CD4-positive, alpha-beta memory T cell (primary cell): Measurements from ENCODE around the gene HRG. TPM values are rescaled to one million over a fixed set of nuclear protein-coding genes. Genes with fewer than 3 reads are reported as not detected.
"Not testable (repeated sequence)": the region's sequence is repeated elsewhere in the genome, so short reads cannot be mapped to it uniquely, and the experiment has no call there.

ENCODE experiments used
- CTCF ChIA-PET: fragments of 350-600 bp; sonication (Branson Sonifier 250); formaldehyde crosslinking; loops from one replicate; lab custom pipeline; 2021; ENCODE audit warnings: inconsistent platforms; ENCODE audit not compliant: partially characterized antibody; lab: Charles Lee
- POLR2A ChIA-PET: fragments of 350-600 bp; sonication (Branson Sonifier 250); formaldehyde crosslinking; loops from one replicate; lab custom pipeline; 2021; ENCODE audit not compliant: partially characterized antibody; lab: Charles Lee
- DNase-seq, 5 donors: peaks; one replicate each; pipeline versions ENCODE4 v3.0.0 to v3.0.0-alpha.2; 2020 to 2022; ENCODE audit warnings: mixed read lengths in 1 of 5
- H3K27ac ChIP-seq: one replicate; pipeline ENCODE4 v1.7.0; 2013; ENCODE audit warnings: low read depth, low read length
- H3K27me3 ChIP-seq: 2 replicates; pipeline ENCODE4 v1.7.0; 2013; ENCODE audit warnings: mild to moderate bottlenecking, low read length, moderate library complexity; ENCODE audit not compliant: insufficient read depth
- H3K36me3 ChIP-seq: 2 replicates; pipeline ENCODE4 v1.7.0; 2013; ENCODE audit warnings: mild to moderate bottlenecking, low read length, moderate library complexity; ENCODE audit not compliant: insufficient read depth
- H3K4me1 ChIP-seq: 2 replicates; pipeline ENCODE4 v1.7.0; 2013; ENCODE audit warnings: mild to moderate bottlenecking, low read length, moderate library complexity; ENCODE audit not compliant: insufficient read depth
- H3K4me3 ChIP-seq, 2 donors: one replicate each; pipeline ENCODE4 v1.7.0; 2013; ENCODE audit warnings: low read length in 2 of 2, mild to moderate bottlenecking in 1 of 2
- H3K9me3 ChIP-seq, 2 donors: one replicate each; pipeline ENCODE4 v1.7.0; 2013; ENCODE audit warnings: low read length in 2 of 2, control low read depth in 1 of 2; ENCODE audit not compliant: control insufficient read depth in 1 of 2
- H3K27ac Mint-ChIP-seq, 7 donors: one replicate each; pipeline ENCODE4 v1.8.0; 2020 to 2021; ENCODE audit warnings: mixed read lengths in 7 of 7, mild to moderate bottlenecking in 6 of 7, inconsistent platforms in 3 of 7, moderate library complexity in 3 of 7
- H3K27me3 Mint-ChIP-seq, 2 donors: one replicate each; pipeline ENCODE4 v1.8.0; 2020 to 2021; ENCODE audit warnings: mixed read lengths in 2 of 2
- H3K36me3 Mint-ChIP-seq, 2 donors: one replicate each; pipeline ENCODE4 v1.8.0; 2020 to 2021; ENCODE audit warnings: mixed read lengths in 2 of 2, inconsistent platforms in 1 of 2, mild to moderate bottlenecking in 1 of 2
- H3K4me1 Mint-ChIP-seq, 4 donors: one replicate each; pipeline ENCODE4 v1.8.0; 2020 to 2021; ENCODE audit warnings: mixed read lengths in 4 of 4, mild to moderate bottlenecking in 1 of 4
- H3K4me3 Mint-ChIP-seq, 8 donors: one replicate each; pipeline ENCODE4 v1.8.0; 2020 to 2021; ENCODE audit warnings: mixed read lengths in 8 of 8, mild to moderate bottlenecking in 7 of 8, moderate library complexity in 6 of 8, inconsistent platforms in 3 of 8
- H3K9me3 Mint-ChIP-seq, 8 donors: one replicate each; pipeline ENCODE4 v1.8.0; 2020 to 2021; ENCODE audit warnings: mixed read lengths in 8 of 8, mild to moderate bottlenecking in 5 of 8, inconsistent platforms in 3 of 8, moderate library complexity in 1 of 8
- intact Hi-C: fragments of 100-400 bp; cut with micrococcal nuclease; formaldehyde crosslinking; loops from one replicate; pipeline ENCODE4 v1.15.1; 2023
- polyA plus RNA-seq, 2 donors: library from polyadenylated mRNA; unstranded; fragments of 300-500 nt; fragmentation: Illumina TruSeq; gene quantifications; one replicate each; pipeline ENCODE4 v1.2.3, GENCODE V29; 2021
- total RNA-seq, 2 experiments: library from RNA; stranded (reverse); gene quantifications; one replicate each; pipeline ENCODE4 v1.2.3, GENCODE V29; 2021

Gene HRG
- total and polyA plus RNA-seq, 4 experiments from 2014 or later: not detected

GRCh38 chr3:186627852-186628414 lies 37.9 kb upstream of the HRG start:
- Histone ChIP-seq H3K4me3 (no peak overlapping the region), H3K9me3 (no peaks in the 10 kb centered on the region), H3K27me3 (no peaks in the 10 kb centered on the region), H3K27ac (no peak overlapping the region), H3K4me1 (no peaks in the 10 kb centered on the region), H3K36me3 (no peaks in the 10 kb centered on the region)
- POLR2A ChIA-PET: no interaction called here
- CTCF ChIA-PET: no interaction called here
- DNase-seq: no peak
- peaks cover 0 to 1% (median 0%) of the 10 kb centered on the region in 4 donors for H3K4me1 Mint-ChIP-seq
- peaks cover 0 to 2% (median 0%) of the 10 kb centered on the region in 8 donors for H3K9me3 Mint-ChIP-seq
- peaks cover 10 to 12% of the 10 kb centered on the region in 2 donors for H3K27me3 Mint-ChIP-seq
- no peak overlapping the region for H3K4me3 Mint-ChIP-seq
- H3K36me3 Mint-ChIP-seq: no peaks in the 10 kb centered on the region
- intact Hi-C loops: no loop called here
- no peak overlapping the region for H3K27ac Mint-ChIP-seq

- peaks cover 0 to 2% (median 0%) of the 10 kb centered on the region in 8 donors for H3K9me3 Mint-ChIP-seq
- peaks cover 8% of the 10 kb centered on the region in 2 donors for H3K27me3 Mint-ChIP-seq
- intact Hi-C loops: no loop called here
- no peak overlapping the region for H3K27ac Mint-ChIP-seq
- Histone ChIP-seq H3K27ac (no peak overlapping the region), H3K27me3 (no peaks in the 10 kb centered on the region), H3K4me3 (no peak overlapping the region), H3K36me3 (no peaks in the 10 kb centered on the region), H3K9me3 (no peaks in the 10 kb centered on the region), H3K4me1 (no peaks in the 10 kb centered on the region)
- POLR2A ChIA-PET: no interaction called here
- H3K4me1 Mint-ChIP-seq: peaks cover 0 to 1% (median 0%) of the 10 kb centered on the region in 4 donors
- no peak overlapping the region for H3K4me3 Mint-ChIP-seq
- CTCF ChIA-PET: no interaction called here
- no peak for DNase-seq
- no peaks in the 10 kb centered on the region for H3K36me3 Mint-ChIP-seq
Measured at GRCh38 chr3:186628756-186629155, 37.1 kb upstream of the HRG start.

GRCh38 chr3:186630950-186631641 lies 34.7 kb upstream of the HRG start:
- no peak overlapping the region for H3K27ac ChIP-seq
- ChIA-PET POLR2A (no interaction called here), CTCF (interaction anchor here (4.7 kb wide), 1 partner anchor 17 kb away, joined by 48 read pairs; the partner anchor contains the start of gene AHSG)
- Mint-ChIP-seq H3K4me1 (peaks cover 0 to 1% (median 0%) of the 10 kb centered on the region in 4 donors), H3K36me3 (no peaks in the 10 kb centered on the region), H3K9me3 (peaks cover 0 to 2% (median 0%) of the 10 kb centered on the region in 8 donors), H3K27ac (peak overlapping the region in 1 of 7 donors; percentile 44), H3K4me3 (no peak overlapping the region), H3K27me3 (peaks cover 8 to 10% of the 10 kb centered on the region in 2 donors)
- no peaks in the 10 kb centered on the region for H3K27me3 ChIP-seq
- DNase-seq: no peak
- H3K4me3 ChIP-seq: no peak overlapping the region
- no peaks in the 10 kb centered on the region for H3K4me1 ChIP-seq
- no peaks in the 10 kb centered on the region for H3K9me3 ChIP-seq
- H3K36me3 ChIP-seq: no peaks in the 10 kb centered on the region
- intact Hi-C loops: no loop called here

GRCh38 chr3:186633481-186633880 lies 32.3 kb upstream of the HRG start:
- intact Hi-C loops: no loop called here
- no peak for DNase-seq
- CTCF ChIA-PET: interaction anchor here (4.7 kb wide), 1 partner anchor 19 kb away, joined by 48 read pairs; the partner anchor contains the start of gene AHSG
- H3K27me3 Mint-ChIP-seq: peaks cover 6 to 13% of the 10 kb centered on the region in 2 donors
- POLR2A ChIA-PET: no interaction called here
- no peaks in the 10 kb centered on the region for H3K9me3 ChIP-seq
- no peak overlapping the region for H3K4me3 ChIP-seq
- H3K4me3 Mint-ChIP-seq: no peak overlapping the region
- no peak overlapping the region for H3K27ac ChIP-seq
- no peaks in the 10 kb centered on the region for H3K9me3 Mint-ChIP-seq
- no peak overlapping the region for H3K27ac Mint-ChIP-seq
- H3K4me1 Mint-ChIP-seq: peaks cover 0 to 1% (median 0%) of the 10 kb centered on the region in 4 donors
- no peaks in the 10 kb centered on the region for H3K36me3 ChIP-seq
- H3K4me1 ChIP-seq: no peaks in the 10 kb centered on the region
- no peaks in the 10 kb centered on the region for H3K36me3 Mint-ChIP-seq
- H3K27me3 ChIP-seq: no peaks in the 10 kb centered on the region

- POLR2A ChIA-PET, H3K36me3 ChIP-seq, H3K36me3 Mint-ChIP-seq, intact Hi-C loops, H3K9me3 ChIP-seq, H3K27ac Mint-ChIP-seq, H3K27me3 ChIP-seq, H3K4me3 Mint-ChIP-seq, H3K4me3 ChIP-seq, DNase-seq, H3K9me3 Mint-ChIP-seq, H3K4me1 Mint-ChIP-seq, H3K4me1 ChIP-seq, H3K27ac ChIP-seq: not testable (repeated sequence)
- H3K27me3 Mint-ChIP-seq: peaks cover 6 to 13% of the 10 kb centered on the region in 2 donors
- CTCF ChIA-PET: interaction anchor here (0.7 to 1.7 kb wide), 2 partner anchors 17 to 20 kb away, joined by 3 to 5 read pairs; no protein-coding TSS in a partner anchor
Measured at GRCh38 chr3:186634207-186634606, 31.6 kb upstream of the HRG start.

- H3K27me3 ChIP-seq: no peaks in the 10 kb centered on the region
- no peaks in the 10 kb centered on the region for H3K4me1 ChIP-seq
- H3K4me3 Mint-ChIP-seq: no peak overlapping the region
- POLR2A ChIA-PET: no interaction called here
- peaks cover 0 to 1% (median 0%) of the 10 kb centered on the region in 4 donors for H3K4me1 Mint-ChIP-seq
- H3K36me3 ChIP-seq: no peaks in the 10 kb centered on the region
- no peak overlapping the region for H3K4me3 ChIP-seq
- H3K36me3 Mint-ChIP-seq: no peaks in the 10 kb centered on the region
- intact Hi-C loops: no loop called here
- H3K9me3 ChIP-seq: no peaks in the 10 kb centered on the region
- H3K9me3 Mint-ChIP-seq: no peaks in the 10 kb centered on the region
- no peak overlapping the region for H3K27ac Mint-ChIP-seq
- CTCF ChIA-PET: interaction anchor here (1.7 kb wide), 1 partner anchor 18 kb away, joined by 5 read pairs; no protein-coding TSS in a partner anchor
- H3K27ac ChIP-seq: no peak overlapping the region
- no peak for DNase-seq
- H3K27me3 Mint-ChIP-seq: peaks cover 7 to 15% of the 10 kb centered on the region in 2 donors
Measured at GRCh38 chr3:186635532-186635931, 30.3 kb upstream of the HRG start.

- H3K27ac Mint-ChIP-seq: no peak overlapping the region
- no peaks in the 10 kb centered on the region for H3K9me3 Mint-ChIP-seq
- no peaks in the 10 kb centered on the region for H3K4me1 Mint-ChIP-seq
- no peaks in the 10 kb centered on the region for H3K36me3 ChIP-seq
- no peak overlapping the region for H3K27ac ChIP-seq
- CTCF ChIA-PET: interaction anchor here (1.3 kb wide), 1 partner anchor 22 kb away, joined by 3 read pairs; no protein-coding TSS in a partner anchor
- H3K36me3 Mint-ChIP-seq: no peaks in the 10 kb centered on the region
- intact Hi-C loops: no loop called here
- no peak for DNase-seq
- H3K27me3 Mint-ChIP-seq: peaks cover 9 to 15% of the 10 kb centered on the region in 2 donors
- H3K27me3 ChIP-seq: no peaks in the 10 kb centered on the region
- H3K9me3 ChIP-seq: no peaks in the 10 kb centered on the region
- POLR2A ChIA-PET: no interaction called here
- no peak overlapping the region for H3K4me3 ChIP-seq
- no peak overlapping the region for H3K4me3 Mint-ChIP-seq
- H3K4me1 ChIP-seq: no peaks in the 10 kb centered on the region
Measured at GRCh38 chr3:186636536-186636935, 29.3 kb upstream of the HRG start.
